H1 (cell line): ENCODE measurements around the gene TMEM187. TPM values are rescaled to one million over a fixed set of nuclear protein-coding genes. Genes with fewer than 3 reads are reported as not detected.

ENCODE experiments used
- CTCF ChIA-PET: fragments of 300-600 bp; sonication (Branson Sonifier 250); formaldehyde crosslinking; loops from one replicate; lab custom pipeline; 2021; ENCODE audit not compliant: partially characterized antibody; lab: Charles Lee
- POLR2A ChIA-PET: fragments of 300-600 bp; sonication (Branson Sonifier 250); formaldehyde crosslinking; loops from one replicate; lab custom pipeline; 2021; ENCODE audit warnings: inconsistent platforms; ENCODE audit not compliant: partially characterized antibody; lab: Charles Lee
- DNase-seq, 2 experiments: peaks; one replicate each; pipeline versions ENCODE4 v3.0.0 to v3.0.0-alpha.2; 2010 to 2022; ENCODE audit warnings: low spot score in 2 of 2, low read depth in 1 of 2, mixed read lengths in 1 of 2
- FAIRE-seq: peaks from 2 replicates; lab custom pipeline; 2011; peaks lifted over from hg19 to GRCh38; lab: Jason Lieb, UNC
- H2AFZ ChIP-seq: 2 replicates; pipeline ENCODE4 v1.8.1; 2012; ENCODE audit warnings: low read length, inconsistent platforms
- H2AK5ac ChIP-seq: 2 replicates; pipeline ENCODE4 v1.6.1; 2013; ENCODE audit warnings: low read depth, low read length
- H2BK120ac ChIP-seq: replicated peaks from 2 replicates; pipeline ENCODE3; 2013; ENCODE audit warnings: low read depth, low read length, inconsistent platforms
- H2BK12ac ChIP-seq: 2 replicates; pipeline ENCODE4 v1.6.1; 2013; ENCODE audit warnings: low read depth, low read length
- H2BK15ac ChIP-seq: 2 replicates; pipeline ENCODE4 v1.6.1; 2013; ENCODE audit warnings: low read length
- H2BK20ac ChIP-seq: 2 replicates; pipeline ENCODE4 v1.6.1; 2013; ENCODE audit warnings: low read length
- H2BK5ac ChIP-seq: 2 replicates; pipeline ENCODE4 v1.6.1; 2013; ENCODE audit warnings: low read depth, low read length
- H3K14ac ChIP-seq: 2 replicates; pipeline ENCODE4 v1.6.1; 2013; ENCODE audit warnings: inconsistent platforms; ENCODE audit not compliant: insufficient read length
- H3K18ac ChIP-seq: 2 replicates; pipeline ENCODE4 v1.6.1; 2013; ENCODE audit warnings: low read length; ENCODE audit errors: extremely low read depth
- H3K23ac ChIP-seq: 2 replicates; pipeline ENCODE4 v1.6.1; 2013; ENCODE audit warnings: inconsistent platforms; ENCODE audit not compliant: insufficient read length
- H3K23me2 ChIP-seq: 2 replicates; pipeline ENCODE4 v1.6.1; 2013; ENCODE audit warnings: low read depth, low read length
- H3K27ac ChIP-seq: 2 replicates; pipeline ENCODE4 v1.6.1; 2011; ENCODE audit warnings: low read depth, low read length, inconsistent platforms
- H3K27me3 ChIP-seq, 4 experiments: replicated peaks in 1 of 4; 1 replicate in 1 of 4; 2 replicates in 3 of 4; pipeline versions ENCODE4 v1.6.1 to v1.8.1; 2011 to 2013; ENCODE audit warnings: low read length in 3 of 4, mild to moderate bottlenecking in 3 of 4, inconsistent platforms in 2 of 4, mixed read lengths in 2 of 4, moderate library complexity in 1 of 4; ENCODE audit not compliant: control insufficient read depth in 3 of 4, insufficient read depth in 3 of 4; ENCODE audit errors: extremely low read depth in 1 of 4
- H3K36me3 ChIP-seq, 4 experiments: 2 replicates each; pipeline versions ENCODE4 v1.6.1 to v1.8.1; 2011 to 2013; ENCODE audit warnings: mild to moderate bottlenecking in 4 of 4, low read length in 3 of 4, moderate library complexity in 2 of 4, control low read depth in 1 of 4, inconsistent platforms in 1 of 4; ENCODE audit not compliant: insufficient read depth in 4 of 4, control insufficient read depth in 2 of 4
- H3K4ac ChIP-seq: replicated peaks from 2 replicates; pipeline ENCODE3; 2013; ENCODE audit warnings: low read length, low read depth, mixed read lengths, inconsistent platforms; ENCODE audit not compliant: insufficient read length
- H3K4me1 ChIP-seq, 4 experiments: replicated peaks in 1 of 4; 1 replicate in 1 of 4; 2 replicates in 3 of 4; pipeline versions ENCODE4 v1.6.1 to v1.8.1; 2011 to 2013; ENCODE audit warnings: low read length in 3 of 4, inconsistent platforms in 2 of 4, mixed read lengths in 1 of 4; ENCODE audit not compliant: insufficient read depth in 4 of 4, control insufficient read depth in 3 of 4
- H3K4me2 ChIP-seq, 2 experiments: 2 replicates each; pipeline versions ENCODE4 v1.6.1 to v1.8.1; 2011 to 2013; ENCODE audit warnings: low read depth in 2 of 2, low read length in 2 of 2, control low read depth in 1 of 2, inconsistent platforms in 1 of 2, mild to moderate bottlenecking in 1 of 2; ENCODE audit not compliant: insufficient read depth in 1 of 2
- H3K4me3 ChIP-seq, 4 experiments: fragments of 200-600, 300-600 bp in 1 of 4; sonication (generic), shearing (Covaris generic), sonication (Bioruptor Twin) in 1 of 4; 2 replicates each; pipeline versions ENCODE4 v1.5.1 to v1.8.1; 2011 to 2016; ENCODE audit warnings: low read length in 4 of 4, low read depth in 3 of 4, control low read depth in 2 of 4, inconsistent platforms in 2 of 4, mild to moderate bottlenecking in 2 of 4, mixed read lengths in 1 of 4, moderate library complexity in 1 of 4; ENCODE audit not compliant: insufficient read depth in 2 of 4; ENCODE audit errors: extremely low read depth in 1 of 4
- H3K56ac ChIP-seq: replicated peaks from 2 replicates; pipeline ENCODE3; 2013; ENCODE audit warnings: low read depth, mild to moderate bottlenecking, mixed read lengths, low read length, inconsistent platforms; ENCODE audit not compliant: insufficient read length
- H3K79me1 ChIP-seq: 2 replicates; pipeline ENCODE4 v1.6.1; 2013; ENCODE audit warnings: low read depth, low read length, control low read depth
- H3K79me2 ChIP-seq, 2 experiments: 2 replicates each; pipeline versions ENCODE4 v1.6.1 to v1.8.1; 2012 to 2013; ENCODE audit warnings: low read length in 2 of 2, mild to moderate bottlenecking in 2 of 2, inconsistent platforms in 1 of 2; ENCODE audit not compliant: insufficient read depth in 2 of 2, control insufficient read depth in 1 of 2
- H3K9ac ChIP-seq, 4 experiments: replicated peaks in 1 of 4; 1 replicate in 1 of 4; 2 replicates in 3 of 4; pipeline versions ENCODE4 v1.6.1 to v1.8.1; 2011 to 2013; ENCODE audit warnings: low read depth in 3 of 4, low read length in 3 of 4, control low read depth in 2 of 4, mild to moderate bottlenecking in 2 of 4, moderate library complexity in 2 of 4, inconsistent platforms in 1 of 4; ENCODE audit errors: extremely low read depth in 1 of 4
- H3K9me3 ChIP-seq, 2 experiments: 2 replicates each; pipeline versions ENCODE4 v1.6.1 to v1.8.1; 2012 to 2013; ENCODE audit warnings: mild to moderate bottlenecking in 2 of 2, moderate library complexity in 2 of 2, control low read depth in 1 of 2, inconsistent platforms in 1 of 2, low read depth in 1 of 2, low read length in 1 of 2, mixed read lengths in 1 of 2; ENCODE audit not compliant: insufficient read depth in 2 of 2
- H4K20me1 ChIP-seq, 2 experiments: replicated peaks in 1 of 2; 2 replicates each; pipeline versions ENCODE3 to v1.8.1; 2011 to 2013; ENCODE audit warnings: inconsistent platforms in 2 of 2, low read length in 2 of 2, mild to moderate bottlenecking in 1 of 2; ENCODE audit not compliant: insufficient read depth in 2 of 2, control insufficient read depth in 1 of 2
- H4K5ac ChIP-seq: 2 replicates; pipeline ENCODE4 v1.6.1; 2013; ENCODE audit warnings: low read length, low read depth, mixed read lengths, inconsistent platforms; ENCODE audit not compliant: insufficient read length
- H4K8ac ChIP-seq: 2 replicates; pipeline ENCODE4 v1.8.0; 2013; ENCODE audit warnings: mild to moderate bottlenecking, moderate library complexity, low read length, inconsistent platforms; ENCODE audit not compliant: insufficient read depth; ENCODE audit errors: extremely low read depth
- H4K91ac ChIP-seq: replicated peaks from 2 replicates; pipeline ENCODE3; 2013; ENCODE audit warnings: low read length, mixed read lengths, inconsistent platforms; ENCODE audit not compliant: insufficient read length
- EGR1 ChIP-seq: IDR thresholded peaks from 2 replicates; pipeline ENCODE4 v1.6.1; 2011; ENCODE audit warnings: low read depth, low read length, borderline replicate concordance
- EZH2 ChIP-seq: fragments of 200-600 bp; sonication (generic); IDR thresholded peaks from 2 replicates; pipeline ENCODE4 v1.7.1; 2012; ENCODE audit warnings: low read depth, mild to moderate bottlenecking, moderate library complexity, low read length, inconsistent platforms; ENCODE audit not compliant: severe bottlenecking
- GTF2F1 ChIP-seq: IDR thresholded peaks from 2 replicates; pipeline ENCODE4 v1.6.1; 2012; ENCODE audit warnings: low read depth, low read length, improper control_type of control experiment, borderline replicate concordance
- HDAC2 ChIP-seq, 2 experiments: fragments of 300-600 bp in 1 of 2; sonication (generic) in 1 of 2; IDR thresholded peaks; 2 replicates each; pipeline ENCODE4 v1.6.1; 2011 to 2012; ENCODE audit warnings: low read depth in 2 of 2, low read length in 2 of 2, mild to moderate bottlenecking in 2 of 2, moderate library complexity in 2 of 2, borderline replicate concordance in 1 of 2, inconsistent platforms in 1 of 2
- JUND ChIP-seq: IDR thresholded peaks from 2 replicates; pipeline ENCODE4 v1.6.1; 2011; ENCODE audit warnings: mild to moderate bottlenecking, improper control_type of control experiment, low read length
- PHF8 ChIP-seq: fragments of 200-600 bp; sonication (generic); conservative IDR thresholded peaks from 2 replicates; pipeline ENCODE4 v1.7.1; 2012; ENCODE audit warnings: low read depth, mild to moderate bottlenecking, inconsistent platforms, low read length, moderate library complexity
- RAD21 ChIP-seq, 2 experiments: IDR thresholded peaks in 1 of 2; conservative IDR thresholded peaks in 1 of 2; 2 replicates each; pipeline ENCODE4 v1.6.1; 2011; ENCODE audit warnings: low read depth in 2 of 2, low read length in 2 of 2, improper control_type of control experiment in 1 of 2, inconsistent platforms in 1 of 2, mild to moderate bottlenecking in 1 of 2, moderate library complexity in 1 of 2
- RNF2 ChIP-seq: fragments of 200-900, 300-1000 bp; sonication (generic); IDR thresholded peaks from 2 replicates; pipeline ENCODE4 v1.7.1; 2016; ENCODE audit warnings: borderline replicate concordance, low read depth, mild to moderate bottlenecking, antibody characterized with exemption, low read length; ENCODE audit not compliant: poor library complexity, severe bottlenecking; ENCODE audit errors: missing control alignments
- SP1 ChIP-seq: IDR thresholded peaks from 2 replicates; pipeline ENCODE4 v1.6.1; 2011; ENCODE audit warnings: low read depth, low read length
- SRF ChIP-seq: IDR thresholded peaks from 2 replicates; pipeline ENCODE4 v1.6.1; 2011; ENCODE audit warnings: mild to moderate bottlenecking, low read depth, low read length, moderate library complexity
- TAF7 ChIP-seq: optimal IDR thresholded peaks from 2 replicates; pipeline ENCODE3; 2011; ENCODE audit warnings: low read depth, mild to moderate bottlenecking, inconsistent platforms, low read length, moderate library complexity, borderline replicate concordance
- TCF12 ChIP-seq: IDR thresholded peaks from 2 replicates; pipeline ENCODE4 v1.6.1; 2011; ENCODE audit warnings: low read depth, mild to moderate bottlenecking, low read length
- TEAD4 ChIP-seq: IDR thresholded peaks from 2 replicates; pipeline ENCODE4 v1.6.1; 2012; ENCODE audit warnings: low read depth, low read length, inconsistent platforms, mixed read lengths
- WGBS, 2 experiments: shearing (Covaris generic) in 1 of 2; methylation state at CpG; one replicate each; pipeline versions ENCODE4 v1.1.6 to v1.1.7; 2013 to 2015; ENCODE audit warnings: low lambda C conversion rate in 2 of 2, mixed read lengths in 2 of 2, inconsistent platforms in 1 of 2, low coverage in 1 of 2, missing lambda C conversion rate in 1 of 2; ENCODE audit not compliant: insufficient replicate concordance in 2 of 2, insufficient coverage in 1 of 2, insufficient read length in 1 of 2; ENCODE audit errors: extremely low coverage in 1 of 2, missing lambda C conversion rate in 1 of 2; 5-methylcytosine and 5-hydroxymethylcytosine counted together
- polyA plus RNA-seq, 7 experiments: library from polyadenylated mRNA; depleted of rRNA in 3 of 7; stranded (reverse) in 5 of 7; unstranded in 2 of 7; fragments of >200 nt in 5 of 7; fragments of 200-250 nt in 2 of 7; gene quantifications; 1 replicate in 5 of 7; 2 replicates in 1 of 7; 4 replicates in 1 of 7; pipeline versions ENCODE4 v1.2.1 to v1.2.3, GENCODE V29; 2011 to 2013; ENCODE audit warnings: missing spikeins in 2 of 7, mixed read lengths in 2 of 7
- total RNA-seq: library from RNA; stranded (reverse); fragmentation: NEBNext Ultra II Directional; extraction: Animal tissue kit (Norgen Biotek cat#: 25700); gene quantifications from 2 replicates; pipeline ENCODE4 v1.2.1, GENCODE V29; 2021

The TMEM187 gene
- total and polyA plus RNA-seq, 2 of the 8 experiments (the other 6 are each of a cell fraction or from before 2014, with no cell fraction given): 5.0 to 14.5 TPM

GRCh38 chrX:154006947-154007346, 34.4 kb downstream of the TMEM187 start:
- Histone ChIP-seq H4K20me1 (no peaks in the 10 kb centered on the region), H2BK120ac (no peak overlapping the region), H3K4ac (no peak overlapping the region)
- TF ChIP-seq RAD21 (IDR thresholded peaks at IDR 0.05 in 1 of 2, conservative IDR thresholded peaks at IDR 0.05 in 1 of 2; ENCODE audit: low read depth in 2 of 2, low read length in 2 of 2) (no peak), SP1 (no peak), JUND (no peak), GTF2F1 (no peak), HDAC2 (IDR thresholded peaks at IDR 0.05; ENCODE audit: borderline replicate concordance in 1 of 2, low read depth in 2 of 2, low read length in 2 of 2) (no peak), SRF (no peak), TCF12 (no peak), EGR1 (no peak), EZH2 (no peak), TEAD4 (no peak), PHF8 (no peak), TAF7 (no peak), RNF2 (no peak)

More at GRCh38 chrX:154006947-154007346, 34.4 kb downstream of the TMEM187 start:
- Histone ChIP-seq H2AFZ (no peak overlapping the region), H3K23me2 (no peaks in the 10 kb centered on the region), H3K9ac (no peak overlapping the region), H2BK12ac (no peak overlapping the region), H3K4me3 (no peak overlapping the region), H3K9me3 (no peaks in the 10 kb centered on the region), H3K14ac (no peak overlapping the region), H3K27ac (no peak overlapping the region), H3K4me1 (peaks cover 0 to 3% (median 0%) of the 10 kb centered on the region in 4 experiments; a peak in 1 of 7 replicates), H2AK5ac (no peak overlapping the region), H4K91ac (no peak overlapping the region), H3K23ac (no peak overlapping the region), H3K79me2 (no peaks in the 10 kb centered on the region), H2BK15ac (no peak overlapping the region), H3K79me1 (no peaks in the 10 kb centered on the region), H3K27me3 (no peaks in the 10 kb centered on the region), H3K56ac (no peak overlapping the region), H4K5ac (no peak overlapping the region), H3K18ac (no peak overlapping the region), H4K8ac (no peak overlapping the region), H2BK5ac (no peak overlapping the region), H3K36me3 (no peaks in the 10 kb centered on the region), H3K4me2 (no peak overlapping the region), H2BK20ac (no peak overlapping the region)
- no peak for FAIRE-seq
- ChIA-PET CTCF (no interaction called here), POLR2A (interaction anchor here (1.0 to 1.6 kb wide), 3 partner anchors 14 to 22 kb away, joined by 3 to 6 read pairs (median 3); no protein-coding TSS in a partner anchor)
- DNase-seq: no peak
- 93% methylated on average over 20 of the region's 20 CpGs; no CpG with 5 or more reads in 1 of the 2 experiments for WGBS, 2 experiments
